Measurements from ENCODE around the gene EEF2K. TPM values are rescaled to one million over a fixed set of nuclear protein-coding genes. Genes with fewer than 3 reads are reported as not detected.

Gene EEF2K
- total RNA-seq, 1 experiment from 2014 or later, result 15.9 TPM

DNA sequence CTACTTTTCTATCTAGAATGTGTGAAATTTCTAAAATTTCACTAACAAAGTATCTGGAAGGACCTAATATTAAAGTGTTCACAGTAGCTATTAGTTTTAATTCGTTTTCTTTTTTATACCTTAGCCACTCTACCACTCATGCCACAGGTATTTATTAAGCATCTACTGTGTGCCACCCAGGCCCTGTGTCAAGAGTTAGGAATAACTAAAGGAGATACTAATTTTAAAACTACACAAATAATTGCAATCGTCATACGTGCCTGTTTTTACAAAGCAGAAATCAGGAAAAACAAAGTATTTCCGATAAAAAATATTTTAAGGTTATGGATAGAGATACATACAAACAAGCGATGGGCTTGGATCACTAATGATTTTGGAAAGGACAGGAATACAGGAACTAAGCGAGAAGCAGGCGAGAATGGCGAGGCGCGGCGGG is 483 bp upstream of the EEF2K start:
- TF ChIP-seq, protein P1, sequence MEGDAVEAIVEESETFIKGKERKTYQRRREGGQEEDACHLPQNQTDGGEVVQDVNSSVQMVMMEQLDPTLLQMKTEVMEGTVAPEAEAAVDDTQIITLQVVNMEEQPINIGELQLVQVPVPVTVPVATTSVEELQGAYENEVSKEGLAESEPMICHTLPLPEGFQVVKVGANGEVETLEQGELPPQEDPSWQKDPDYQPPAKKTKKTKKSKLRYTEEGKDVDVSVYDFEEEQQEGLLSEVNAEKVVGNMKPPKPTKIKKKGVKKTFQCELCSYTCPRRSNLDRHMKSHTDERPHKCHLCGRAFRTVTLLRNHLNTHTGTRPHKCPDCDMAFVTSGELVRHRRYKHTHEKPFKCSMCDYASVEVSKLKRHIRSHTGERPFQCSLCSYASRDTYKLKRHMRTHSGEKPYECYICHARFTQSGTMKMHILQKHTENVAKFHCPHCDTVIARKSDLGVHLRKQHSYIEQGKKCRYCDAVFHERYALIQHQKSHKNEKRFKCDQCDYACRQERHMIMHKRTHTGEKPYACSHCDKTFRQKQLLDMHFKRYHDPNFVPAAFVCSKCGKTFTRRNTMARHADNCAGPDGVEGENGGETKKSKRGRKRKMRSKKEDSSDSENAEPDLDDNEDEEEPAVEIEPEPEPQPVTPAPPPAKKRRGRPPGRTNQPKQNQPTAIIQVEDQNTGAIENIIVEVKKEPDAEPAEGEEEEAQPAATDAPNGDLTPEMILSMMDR (IDR thresholded peaks at IDR 0.05; ENCODE audit: unreplicated experiment), result no peak
- Mint-ChIP-seq H3K4me3 (ENCODE audit: unreplicated experiment) (peak overlapping the region; percentile 79), H3K27ac (ENCODE audit: low read depth, unreplicated experiment) (peak overlapping the region; percentile 70), H3K4me1 (ENCODE audit: insufficient read depth, unreplicated experiment) (peaks cover 19% of the 10 kb centered on the region), H3K9me3 (ENCODE audit: unreplicated experiment) (no peaks in the 10 kb centered on the region), H3K36me3 (ENCODE audit: insufficient read depth, unreplicated experiment) (peaks cover 10% of the 10 kb centered on the region), H3K27me3 (ENCODE audit: insufficient read depth, unreplicated experiment) (no peaks in the 10 kb centered on the region)
- DNase-seq (ENCODE audit: unreplicated experiment), result no peak
- POLR2A ChIA-PET, result interaction anchor here (0.6 to 10.0 kb wide), 12 partner anchors 12 to 252 kb away, joined by 3 to 104 read pairs (median 6); partner anchors contain the start of genes POLR3E and UQCRC2
- BruUV-seq (replicated peaks), result TSS peak; percentile 96
- CTCF ChIA-PET, result interaction anchor here (0.6 to 5.0 kb wide), 14 partner anchors 10 to 192 kb away, joined by 3 to 32 read pairs (median 4); partner anchors contain the start of gene POLR3E
- intact Hi-C loops (cut with micrococcal nuclease), result loop anchor here (1.0 kb wide), 2 partner anchors 27 to 92 kb away; partner anchors contain the start of gene POLR3E

DNA sequence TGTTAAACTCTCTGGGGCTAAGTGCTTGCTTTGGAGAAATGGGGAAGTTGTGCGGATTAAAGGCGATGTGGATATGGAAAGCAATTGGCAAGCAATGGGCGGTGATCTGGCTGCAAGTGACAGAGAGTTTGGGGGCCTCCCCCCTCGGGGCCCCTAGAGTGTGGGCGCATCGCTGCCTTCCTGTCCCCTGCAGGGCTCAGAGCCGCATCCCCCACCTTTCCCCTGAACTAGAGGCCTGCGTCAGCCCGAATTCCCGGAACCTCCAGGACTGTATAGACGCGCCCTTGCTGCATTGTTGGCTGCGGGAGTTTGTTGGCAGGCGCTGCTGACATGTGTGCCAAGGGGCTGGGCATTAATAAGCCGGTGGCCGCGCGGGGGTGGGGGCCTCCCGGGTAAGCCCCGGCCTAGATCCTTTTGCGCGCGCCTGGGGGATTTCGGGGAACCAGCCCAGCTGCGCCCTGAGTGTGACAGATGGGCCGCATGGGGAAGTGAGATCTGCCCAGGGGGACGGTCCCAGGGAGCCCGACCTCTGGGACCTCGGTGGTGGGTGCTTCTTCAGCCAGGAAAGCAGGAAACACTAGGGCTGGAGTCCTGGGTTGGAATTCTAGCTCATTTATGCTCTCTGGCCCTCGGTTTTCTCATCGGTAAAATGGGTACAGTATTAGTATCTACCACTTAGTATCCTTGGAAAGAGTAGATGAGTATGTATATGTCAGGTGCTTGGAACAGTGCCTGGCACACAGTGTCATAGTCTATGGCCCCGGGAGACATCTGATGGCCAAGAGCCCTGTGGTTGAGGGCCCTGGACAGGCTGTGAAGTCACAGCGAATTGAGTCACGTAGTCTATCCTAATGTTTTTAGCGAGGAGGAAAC is 1.0 kb downstream of the EEF2K start:
- peak overlapping the region; percentile 65 for H3K27ac Mint-ChIP-seq (ENCODE audit: low read depth, unreplicated experiment)
- TF ChIP-seq, protein P1 (IDR thresholded peaks at IDR 0.05; ENCODE audit: unreplicated experiment), result no peak
- no TSS peak for BruUV-seq (replicated peaks)
- intact Hi-C loops (cut with micrococcal nuclease), result loop anchor here (1.0 kb wide), 2 partner anchors 25 to 90 kb away; partner anchors contain the start of gene POLR3E
- no peaks in the 10 kb centered on the region for H3K27me3 Mint-ChIP-seq (ENCODE audit: insufficient read depth, unreplicated experiment)
- peaks cover 19% of the 10 kb centered on the region for H3K4me1 Mint-ChIP-seq (ENCODE audit: insufficient read depth, unreplicated experiment)
- POLR2A ChIA-PET, result interaction anchor here (0.5 to 10.0 kb wide), 20 partner anchors 8 to 1017 kb away, joined by 3 to 104 read pairs (median 4); partner anchors contain the start of genes POLR3E and UQCRC2
- H3K9me3 Mint-ChIP-seq (ENCODE audit: unreplicated experiment), result no peaks in the 10 kb centered on the region
- peaks cover 16% of the 10 kb centered on the region for H3K36me3 Mint-ChIP-seq (ENCODE audit: insufficient read depth, unreplicated experiment)
- H3K4me3 Mint-ChIP-seq (ENCODE audit: unreplicated experiment), result peak overlapping the region; percentile 79
- peak; percentile 87 for DNase-seq (ENCODE audit: unreplicated experiment)
- CTCF ChIA-PET, result interaction anchor here (0.6 to 5.0 kb wide), 14 partner anchors 9 to 94 kb away, joined by 3 to 32 read pairs (median 4); partner anchors contain the start of gene POLR3E

DNA sequence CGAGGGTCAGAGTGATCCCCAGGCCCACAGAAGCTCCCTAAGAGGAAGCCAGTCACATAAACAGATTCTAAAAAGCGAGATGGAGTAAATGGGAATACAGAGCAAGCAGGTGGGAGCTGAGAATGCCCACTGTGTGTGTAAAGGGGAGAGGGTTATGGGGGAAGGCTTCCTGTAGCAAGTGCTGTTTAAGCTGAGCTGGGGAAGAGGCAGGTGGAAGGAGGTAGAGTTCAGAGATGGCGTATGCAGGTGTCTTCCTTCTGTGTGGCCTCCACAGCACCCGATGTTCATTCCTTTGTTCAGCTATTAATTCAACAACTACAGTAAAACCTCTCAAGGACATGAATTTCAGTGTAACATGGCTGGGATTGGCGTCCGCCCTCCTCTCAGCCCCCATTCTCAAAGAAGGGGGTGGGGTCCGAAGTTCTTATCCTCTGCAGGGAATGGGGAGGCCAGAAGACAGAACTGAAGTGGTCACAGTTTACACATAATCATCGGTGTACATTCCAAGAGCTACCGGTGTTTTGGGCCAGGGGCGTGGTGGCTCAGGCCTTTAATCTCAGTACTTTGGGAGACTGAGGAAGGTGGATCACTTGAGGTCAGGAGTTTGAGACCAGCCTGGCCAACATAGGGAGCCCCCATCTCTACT is 1.8 kb downstream of the EEF2K start:
- H3K4me1 Mint-ChIP-seq (ENCODE audit: insufficient read depth, unreplicated experiment), result peaks cover 14% of the 10 kb centered on the region
- H3K9me3 Mint-ChIP-seq (ENCODE audit: unreplicated experiment), result no peaks in the 10 kb centered on the region
- intact Hi-C loops (cut with micrococcal nuclease), result no loop called here
- TF ChIP-seq, protein P1 (IDR thresholded peaks at IDR 0.05; ENCODE audit: unreplicated experiment), result no peak
- peak overlapping the region; percentile 65 for H3K27ac Mint-ChIP-seq (ENCODE audit: low read depth, unreplicated experiment)
- TSS peak; percentile 26 for BruUV-seq (replicated peaks)
- peak overlapping the region; percentile 79 for H3K4me3 Mint-ChIP-seq (ENCODE audit: unreplicated experiment)
- CTCF ChIA-PET, result interaction anchor here (0.9 to 5.0 kb wide), 11 partner anchors 8 to 93 kb away, joined by 4 to 32 read pairs (median 5); partner anchors contain the start of gene POLR3E
- DNase-seq (ENCODE audit: unreplicated experiment), result no peak
- POLR2A ChIA-PET, result interaction anchor here (0.6 to 10.0 kb wide), 18 partner anchors 8 to 1016 kb away, joined by 3 to 104 read pairs (median 4); partner anchors contain the start of gene POLR3E
- peaks cover 17% of the 10 kb centered on the region for H3K36me3 Mint-ChIP-seq (ENCODE audit: insufficient read depth, unreplicated experiment)
- no peaks in the 10 kb centered on the region for H3K27me3 Mint-ChIP-seq (ENCODE audit: insufficient read depth, unreplicated experiment)

Measured in MCF 10A (cell line).